GM15510 (cell line): ENCODE measurements around the gene GPC5.

Source experiments
- POLR2A ChIP-seq: IDR thresholded peaks from 3 replicates; pipeline ENCODE4 v1.6.1; 2011; ENCODE audit warnings: borderline replicate concordance; ENCODE audit not compliant: insufficient read length; ENCODE audit errors: extremely low read depth

The GPC5 gene

DNA sequence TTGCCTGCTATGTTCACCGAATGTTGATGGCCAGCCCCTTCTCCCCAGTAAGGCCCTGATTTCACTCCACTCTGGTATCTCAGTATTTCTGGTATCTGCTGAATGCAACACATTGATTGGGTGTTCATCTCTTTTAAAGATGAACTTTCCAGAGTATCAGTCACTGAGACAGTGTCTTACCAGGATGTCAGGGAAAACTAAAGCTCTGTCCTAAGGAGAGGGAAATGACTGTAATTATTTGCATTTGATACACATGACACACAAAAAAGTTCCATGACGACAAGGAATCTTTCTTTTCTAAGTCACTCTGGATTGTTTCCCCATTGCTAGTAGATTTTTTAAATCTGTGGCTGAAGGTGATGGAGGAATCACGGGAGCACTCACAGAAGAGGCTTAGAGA, 2.2 kb downstream of the GPC5 start:
- TF ChIP-seq POLR2A = no peak

- TF ChIP-seq POLR2A = no peak
These were observed 3.5 kb downstream of the GPC5 start for GRCh38 chr13:91401920-91402319.

GRCh38 chr13:91405240-91405639, 6.8 kb downstream of the GPC5 start:
- no peak for TF ChIP-seq POLR2A

GRCh38 chr13:91406619-91407018, 8.2 kb downstream of the GPC5 start:
- TF ChIP-seq POLR2A = no peak

GRCh38 chr13:91408971-91409370, 10.6 kb downstream of the GPC5 start:
- no peak for TF ChIP-seq POLR2A

DNA sequence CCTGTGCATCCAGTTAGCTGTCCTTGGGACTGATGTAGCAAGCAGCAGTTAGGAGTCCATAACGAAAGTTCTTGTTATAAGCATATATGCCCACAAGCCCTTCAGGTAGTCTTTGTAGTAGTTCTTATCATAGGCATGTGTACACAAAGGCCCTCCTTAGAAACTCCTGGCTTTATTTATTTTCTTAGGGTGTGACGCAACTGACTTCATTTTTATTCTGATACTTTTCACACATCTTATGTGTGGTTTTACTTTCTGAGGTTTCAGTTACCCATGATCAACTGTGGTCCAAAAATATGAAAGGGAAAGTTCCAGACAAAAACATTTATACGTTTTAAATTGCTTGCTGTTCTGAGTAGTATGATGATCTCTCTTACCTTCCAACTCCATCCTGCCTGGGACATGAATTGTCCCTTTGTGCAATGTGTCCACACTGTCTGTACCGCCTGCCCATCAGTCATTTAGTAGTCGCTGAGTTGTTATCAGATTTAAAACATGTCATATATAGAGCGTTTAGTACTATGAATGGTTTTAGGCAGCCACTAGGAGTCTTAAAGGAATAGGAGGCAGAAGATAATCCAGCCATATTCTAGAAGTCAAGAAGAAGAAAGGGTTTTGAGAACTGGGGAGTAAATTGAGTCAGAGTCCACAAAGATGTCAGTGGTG, 19.4 kb downstream of the GPC5 start:
- no peak for TF ChIP-seq POLR2A

DNA sequence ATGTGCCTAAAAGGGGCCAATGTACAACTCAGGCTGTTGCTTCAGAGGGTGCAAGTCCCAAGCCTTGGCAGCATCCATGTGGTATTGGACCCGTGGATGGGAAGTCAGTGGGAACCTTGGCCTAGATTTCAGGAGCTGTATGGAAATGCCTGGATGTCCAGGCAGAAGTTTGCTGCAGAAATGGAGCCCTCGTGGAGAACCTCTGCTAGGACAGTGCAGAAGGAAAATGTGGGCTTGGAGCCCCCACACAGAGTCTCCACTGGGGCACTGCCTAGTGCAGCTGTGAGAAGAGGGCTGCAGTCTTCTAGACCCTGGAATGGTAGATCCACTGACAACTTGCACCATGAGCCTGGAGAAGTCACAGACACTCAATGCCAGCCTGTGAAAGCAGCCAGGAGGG, 28.5 kb downstream of the GPC5 start:
- TF ChIP-seq POLR2A = no peak

- no peak for TF ChIP-seq POLR2A
These were observed 52.5 kb downstream of the GPC5 start for GRCh38 chr13:91450913-91451312.

- TF ChIP-seq POLR2A = no peak
These were observed 56.2 kb downstream of the GPC5 start for GRCh38 chr13:91454666-91455065.

DNA sequence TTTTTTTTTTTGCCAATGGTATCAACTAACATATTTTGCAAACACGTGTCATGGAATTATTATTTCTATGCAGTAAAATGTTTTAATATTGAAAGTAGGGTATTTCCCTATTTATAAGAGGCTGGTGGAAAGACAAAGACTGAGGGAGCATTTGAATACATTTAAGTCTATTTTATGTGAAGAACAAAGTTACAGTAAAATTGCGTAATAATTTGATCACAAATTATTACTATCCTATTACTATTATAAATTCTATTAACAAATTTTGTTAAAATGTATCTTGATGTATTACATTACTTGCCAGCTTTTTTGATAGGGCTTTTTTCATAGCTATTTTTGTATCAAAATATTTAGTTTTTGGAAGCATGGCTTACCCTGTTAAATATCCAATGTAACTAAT, 58.4 kb downstream of the GPC5 start:
- no peak for TF ChIP-seq POLR2A

- TF ChIP-seq POLR2A = no peak
These were observed 61.1 kb downstream of the GPC5 start for GRCh38 chr13:91459485-91459884.

GRCh38 chr13:91464336-91464735, 65.9 kb downstream of the GPC5 start:
- no peak for TF ChIP-seq POLR2A

DNA sequence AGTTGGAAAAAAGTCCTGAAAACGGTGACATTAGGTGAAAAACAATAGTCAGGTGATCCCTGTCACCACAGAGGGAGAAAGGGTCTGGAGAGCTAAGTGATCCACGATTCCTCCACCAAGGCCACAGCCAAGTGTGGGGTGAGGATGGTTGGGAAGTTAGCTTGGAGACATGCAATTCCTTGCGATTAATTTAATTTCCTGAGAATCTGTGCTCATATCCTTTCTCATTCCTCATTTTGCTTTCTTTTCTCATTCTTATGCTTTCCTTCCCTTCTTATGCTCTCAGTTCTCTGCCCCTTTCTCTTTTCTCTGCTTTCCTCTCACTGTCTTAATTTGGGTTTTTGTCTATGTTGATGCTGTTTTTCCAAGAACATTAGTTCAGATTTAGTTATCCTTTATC, 68.8 kb downstream of the GPC5 start:
- no peak for TF ChIP-seq POLR2A

- TF ChIP-seq POLR2A = no peak
These were observed 69.9 kb downstream of the GPC5 start for GRCh38 chr13:91468301-91468700.

- TF ChIP-seq POLR2A = no peak
These were observed 71.7 kb downstream of the GPC5 start for GRCh38 chr13:91470084-91470621.

DNA sequence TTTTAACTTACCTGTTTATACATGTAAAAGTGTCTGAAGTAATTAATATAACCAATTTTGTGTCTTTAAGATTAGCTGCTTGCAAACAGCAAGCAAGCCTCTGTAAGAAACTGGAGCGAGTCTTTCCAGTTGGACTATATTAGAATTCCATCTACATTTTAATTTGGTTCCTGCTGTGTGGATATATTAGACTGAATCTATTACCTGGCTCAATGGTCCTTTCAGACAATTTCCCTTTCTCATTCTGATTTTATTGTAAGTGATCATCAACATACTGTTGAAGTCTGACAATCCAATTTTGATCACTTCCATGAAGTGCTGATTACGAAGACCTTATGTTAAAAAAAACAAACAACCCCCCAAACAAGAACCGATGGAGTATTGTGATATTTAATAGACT, 72.3 kb downstream of the GPC5 start:
- TF ChIP-seq POLR2A = no peak

DNA sequence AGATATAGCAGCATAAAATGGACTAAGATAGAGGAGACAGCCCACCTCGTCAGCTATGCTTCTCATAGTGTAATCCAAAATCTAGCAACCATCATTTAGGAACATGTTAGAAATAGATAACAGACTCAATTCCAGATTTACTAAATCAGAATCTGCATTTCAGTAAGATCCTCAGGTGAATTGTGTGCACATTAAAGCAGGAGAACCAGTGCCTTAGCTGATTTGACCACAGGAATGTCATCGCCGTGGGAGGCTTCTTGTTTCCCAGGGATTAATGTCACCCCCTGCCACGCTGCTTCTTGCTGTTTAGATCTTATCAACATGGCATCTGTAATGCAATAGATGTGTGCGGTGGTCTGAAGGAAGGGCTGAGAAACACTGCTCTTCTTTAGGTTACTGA, 84.0 kb downstream of the GPC5 start:
- TF ChIP-seq POLR2A = no peak

- no peak for TF ChIP-seq POLR2A
These were observed 93.6 kb downstream of the GPC5 start for GRCh38 chr13:91491980-91492379.

DNA sequence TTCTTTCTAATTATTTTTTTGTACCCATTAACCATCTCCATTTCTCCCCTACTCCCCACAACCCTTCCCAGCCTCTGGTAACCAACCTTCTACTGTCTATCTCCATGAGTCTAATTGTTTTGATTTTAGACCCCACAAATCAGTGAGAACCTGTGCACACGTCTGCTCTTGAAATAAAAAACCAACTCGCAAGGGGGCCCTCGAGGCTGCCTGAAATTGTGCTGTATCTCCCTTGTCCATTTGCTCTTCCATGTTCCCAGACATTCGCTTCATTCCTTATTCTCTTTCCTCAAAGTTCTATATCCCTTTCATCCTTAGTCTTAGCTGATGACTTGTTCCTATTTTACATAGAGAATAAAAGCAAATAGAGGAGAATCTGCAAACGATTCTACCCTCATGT, 95.0 kb downstream of the GPC5 start:
- TF ChIP-seq POLR2A = no peak
